ENCODE results near the gene UBE2H.

Gene UBE2H

GRCh38 chr7:129950933-129951225 is 1.9 kb downstream of the UBE2H start:
- TF ChIP-seq CTCF (IDR thresholded peaks at IDR 0.05; ENCODE audit: insufficient read depth, low read length, missing control alignments), result no peak
- no peak for DNase-seq (ENCODE audit: low read depth, low spot score)
- POLR2A ChIA-PET, result no interaction called here
- H3K4me3 ChIP-seq (ENCODE audit: low read depth, low read length), result peak overlapping the region; percentile 91
- CTCF ChIA-PET, result interaction anchor here (0.9 to 6.0 kb wide), 3 partner anchors 24 to 126 kb away, joined by 3 to 34 read pairs (median 6); no protein-coding TSS in a partner anchor

- no peak for TF ChIP-seq CTCF (IDR thresholded peaks at IDR 0.05; ENCODE audit: insufficient read depth, low read length, missing control alignments)
- DNase-seq (ENCODE audit: low read depth, low spot score), result no peak
- peak overlapping the region; percentile 91 for H3K4me3 ChIP-seq (ENCODE audit: low read depth, low read length)
- CTCF ChIA-PET, result interaction anchor here (1.5 to 6.0 kb wide), 3 partner anchors 119 to 125 kb away, joined by 4 to 34 read pairs (median 6); no protein-coding TSS in a partner anchor
- POLR2A ChIA-PET, result no interaction called here
Measured at GRCh38 chr7:129950191-129950932, 2.4 kb downstream of the UBE2H start.

GRCh38 chr7:129949292-129950133 is 3.2 kb downstream of the UBE2H start:
- POLR2A ChIA-PET, result interaction anchor here (0.7 kb wide), 1 partner anchor 53 kb away, joined by 3 read pairs; no protein-coding TSS in a partner anchor
- DNase-seq (ENCODE audit: low read depth, low spot score), result peak; percentile 29
- CTCF ChIA-PET, result interaction anchor here (0.6 to 6.0 kb wide), 6 partner anchors 13 to 285 kb away, joined by 3 to 34 read pairs (median 4); no protein-coding TSS in a partner anchor
- peak overlapping the region; percentile 91 for H3K4me3 ChIP-seq (ENCODE audit: low read depth, low read length)
- TF ChIP-seq CTCF (IDR thresholded peaks at IDR 0.05; ENCODE audit: insufficient read depth, low read length, missing control alignments), result no peak

GRCh38 chr7:129948877-129949291 is 3.9 kb downstream of the UBE2H start:
- TF ChIP-seq CTCF (IDR thresholded peaks at IDR 0.05; ENCODE audit: insufficient read depth, low read length, missing control alignments), result no peak
- ChIA-PET CTCF (interaction anchor here (0.6 to 6.0 kb wide), 7 partner anchors 10 to 285 kb away, joined by 3 to 34 read pairs (median 3); no protein-coding TSS in a partner anchor), POLR2A (no interaction called here)
- H3K4me3 ChIP-seq (ENCODE audit: low read depth, low read length), result peak overlapping the region; percentile 91
- peak; percentile 47 for DNase-seq (ENCODE audit: low read depth, low spot score)

- POLR2A ChIA-PET, result no interaction called here
- peak overlapping the region; percentile 91 for H3K4me3 ChIP-seq (ENCODE audit: low read depth, low read length)
- no peak for TF ChIP-seq CTCF (IDR thresholded peaks at IDR 0.05; ENCODE audit: insufficient read depth, low read length, missing control alignments)
Measured at GRCh38 chr7:129948338-129948737, 4.4 kb downstream of the UBE2H start.

GRCh38 chr7:129947701-129948100 is 5.1 kb downstream of the UBE2H start:
- ChIA-PET CTCF (interaction anchor here (1.2 to 6.0 kb wide), 4 partner anchors 32 to 283 kb away, joined by 3 to 34 read pairs (median 9); no protein-coding TSS in a partner anchor), POLR2A (no interaction called here)
- no peak for DNase-seq (ENCODE audit: low read depth, low spot score)
- no peak overlapping the region for H3K4me3 ChIP-seq (ENCODE audit: low read depth, low read length)
- no peak for TF ChIP-seq CTCF (IDR thresholded peaks at IDR 0.05; ENCODE audit: insufficient read depth, low read length, missing control alignments)

More at GRCh38 chr7:129948338-129948737, 4.4 kb downstream of the UBE2H start:
- CTCF ChIA-PET, result interaction anchor here (0.6 to 6.0 kb wide), 6 partner anchors 9 to 284 kb away, joined by 3 to 34 read pairs (median 4); no protein-coding TSS in a partner anchor
- no peak for DNase-seq (ENCODE audit: low read depth, low spot score)
